SKM-1 (cell line): Measurements from ENCODE around the gene GNG2.

Experiments
- DNase-seq: peaks from one replicate; lab custom pipeline; 2025; ENCODE audit not compliant: unreplicated experiment; lab: John Stamatoyannopoulos, UW

The GNG2 gene

DNA sequence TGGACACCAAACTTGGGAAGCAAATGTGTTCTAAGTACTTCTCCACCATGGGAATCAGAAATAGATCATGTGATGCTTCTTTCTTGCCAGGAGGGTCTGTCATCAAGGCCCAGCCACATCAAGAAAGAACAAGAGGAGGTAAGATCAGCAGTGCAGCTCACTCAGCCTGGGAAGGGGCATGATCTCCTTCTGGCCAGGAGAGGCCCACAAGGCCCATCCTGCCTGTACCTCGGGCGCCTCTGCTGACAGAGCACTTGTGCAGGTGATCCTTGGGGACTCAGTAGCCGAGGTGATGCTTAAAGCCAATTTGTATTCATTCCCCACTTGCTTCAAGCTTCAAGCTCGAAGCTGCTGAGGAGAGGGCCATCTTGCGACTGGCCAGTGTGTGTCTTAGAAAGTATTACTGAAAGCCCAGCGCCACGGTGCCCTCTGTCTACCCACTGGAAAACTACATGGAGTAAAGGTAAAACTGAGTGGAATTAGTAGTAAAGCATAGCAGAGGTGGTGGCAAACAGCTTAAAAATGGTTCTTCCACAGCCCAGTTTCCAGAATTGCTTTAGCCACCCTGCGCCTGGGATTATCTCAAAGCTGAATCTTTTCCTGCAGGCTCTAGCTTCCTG is 155.1 kb downstream of the GNG2 start:
- DNase-seq = no peak

DNA sequence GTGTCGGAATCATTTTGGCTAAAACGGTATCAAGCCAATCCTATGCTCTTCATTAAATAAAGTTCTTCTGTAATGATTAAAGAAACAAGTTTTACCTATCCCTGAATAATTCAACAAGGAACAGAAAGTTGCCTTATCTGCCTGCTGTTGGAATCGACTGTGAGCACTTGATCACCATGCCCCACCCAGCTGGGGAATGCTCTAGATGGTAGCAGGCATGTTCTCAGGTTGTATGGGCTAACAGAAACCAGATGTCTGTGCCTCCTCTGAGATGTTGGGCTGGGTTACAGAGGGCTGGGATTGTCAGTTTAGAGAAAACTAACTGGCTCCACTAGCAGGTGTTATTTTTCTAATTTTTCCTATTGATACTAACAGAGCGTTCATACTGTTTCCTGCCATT is 157.8 kb downstream of the GNG2 start:
- DNase-seq = no peak

DNA sequence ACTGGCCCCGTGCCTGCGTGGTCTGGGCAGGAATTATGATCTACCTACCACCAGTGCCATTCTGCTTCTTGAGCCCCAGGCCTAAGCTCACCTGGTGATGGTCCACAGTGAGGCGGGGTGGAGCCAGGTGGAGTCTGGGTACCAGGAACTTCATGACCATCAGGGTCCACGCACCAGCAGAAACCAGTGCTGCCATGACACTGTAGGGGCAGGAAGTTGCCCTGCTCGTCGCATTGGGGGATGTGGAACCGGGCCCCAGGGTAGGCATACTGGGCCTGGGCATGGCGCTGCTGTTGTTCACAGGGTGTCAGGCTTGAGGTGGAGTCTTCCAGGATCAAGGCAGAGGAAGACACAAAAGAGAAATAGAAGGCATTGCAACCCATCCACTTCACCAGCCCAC is 158.6 kb downstream of the GNG2 start:
- no peak for DNase-seq
